Measurements from ENCODE around the gene GPHB5.

DNA sequence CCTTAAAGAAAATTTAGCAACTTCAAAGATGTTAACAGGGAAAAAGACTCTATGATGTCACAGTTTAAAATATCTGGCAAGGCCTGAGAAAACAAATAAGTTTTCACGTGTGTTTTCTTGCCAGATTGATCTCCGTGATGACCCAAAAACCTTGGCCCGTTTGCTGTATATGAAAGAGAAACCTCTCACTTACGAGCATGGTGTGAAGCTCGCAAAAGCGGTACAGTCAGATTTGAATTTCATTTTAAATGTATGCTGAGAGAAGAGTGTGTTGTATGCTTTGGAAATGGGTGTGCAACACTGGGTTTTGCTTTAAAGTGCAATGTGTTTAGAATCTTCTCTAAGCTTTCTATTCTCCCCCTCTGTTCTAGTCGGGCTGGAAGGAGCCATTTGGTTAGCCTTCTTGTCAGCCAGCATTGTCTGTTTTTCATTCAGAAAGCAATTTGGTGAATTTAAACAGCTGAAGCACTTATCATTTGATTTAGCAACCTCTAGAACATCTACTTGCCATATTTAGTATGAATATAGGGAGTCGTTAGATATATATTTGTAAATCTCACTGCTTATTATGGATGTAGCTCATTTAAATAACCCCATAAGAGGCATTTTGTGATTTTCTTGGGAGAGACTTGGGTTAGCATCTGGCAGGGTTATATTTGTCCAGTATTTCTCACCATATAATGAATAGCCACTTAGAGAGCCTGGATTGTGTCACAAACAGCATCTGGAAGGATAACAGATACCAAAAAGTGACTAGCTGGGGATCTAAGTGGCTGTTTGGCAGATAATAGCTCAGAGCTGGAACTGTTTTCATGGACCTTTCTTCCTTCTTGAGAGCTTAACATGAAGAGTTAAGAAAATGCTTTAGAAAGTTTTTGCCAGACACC is 35.5 kb downstream of the GPHB5 start:
- TF ChIP-seq TCF7L2 (IDR thresholded peaks at IDR 0.05; ENCODE audit: low read depth, low read length) (no peak), ZSCAN32 (CRISPR knock-in tag; IDR thresholded peaks at IDR 0.05) (no peak), ZNF140 (CRISPR knock-in tag; IDR thresholded peaks at IDR 0.05) (no peak), JUN (IDR thresholded peaks at IDR 0.05; ENCODE audit: borderline replicate concordance, low read depth, low read length) (no peak), JUN (CRISPR knock-in tag; IDR thresholded peaks at IDR 0.05; ENCODE audit: borderline replicate concordance) (no peak)

Data from K562 (cell line).